ENCODE results near the gene MAMDC4.

MAMDC4 gene

GRCh38 chr9:136850866-136851775, 1.0 kb upstream of the MAMDC4 start:
- Histone ChIP-seq H3K36me3 (ENCODE audit: control insufficient read depth, insufficient read depth, low read length) (no peaks in the 10 kb centered on the region), H3K27ac (ENCODE audit: insufficient read depth, low read length, poor library complexity, severe bottlenecking) (no peak overlapping the region), H3K9me3 (ENCODE audit: control insufficient read depth, low read length) (no peaks in the 10 kb centered on the region), H3K4me1 (ENCODE audit: control insufficient read depth, insufficient read depth, low read length, poor library complexity, severe bottlenecking) (peaks cover 27% of the 10 kb centered on the region), H3K4me3 (ENCODE audit: insufficient read depth, low read depth, low read length, poor library complexity, severe bottlenecking) (no peak overlapping the region), H3K27me3 (replicated peaks; ENCODE audit: control insufficient read depth, insufficient read depth, low read length, poor library complexity, severe bottlenecking) (peaks cover 13% of the 10 kb centered on the region)
- DNase-seq: no peak

- no peak overlapping the region for H3K4me3 ChIP-seq (ENCODE audit: insufficient read depth, low read depth, low read length, poor library complexity, severe bottlenecking)
- DNase-seq: no peak
- H3K36me3 ChIP-seq (ENCODE audit: control insufficient read depth, insufficient read depth, low read length): no peaks in the 10 kb centered on the region
These were observed 784 bp downstream of the MAMDC4 start for GRCh38 chr9:136852664-136853595.

GRCh38 chr9:136853596-136854112, 1.5 kb downstream of the MAMDC4 start:
- Histone ChIP-seq H3K36me3 (ENCODE audit: control insufficient read depth, insufficient read depth, low read length) (no peaks in the 10 kb centered on the region), H3K27me3 (replicated peaks; ENCODE audit: control insufficient read depth, insufficient read depth, low read length, poor library complexity, severe bottlenecking) (no peaks in the 10 kb centered on the region), H3K4me3 (ENCODE audit: insufficient read depth, low read depth, low read length, poor library complexity, severe bottlenecking) (no peak overlapping the region), H3K9me3 (ENCODE audit: control insufficient read depth, low read length) (no peaks in the 10 kb centered on the region), H3K4me1 (ENCODE audit: control insufficient read depth, insufficient read depth, low read length, poor library complexity, severe bottlenecking) (peaks cover 8% of the 10 kb centered on the region), H3K27ac (ENCODE audit: insufficient read depth, low read length, poor library complexity, severe bottlenecking) (no peak overlapping the region)
- no peak for DNase-seq

More at GRCh38 chr9:136852664-136853595, 784 bp downstream of the MAMDC4 start:
- peaks cover 15% of the 10 kb centered on the region for H3K4me1 ChIP-seq (ENCODE audit: control insufficient read depth, insufficient read depth, low read length, poor library complexity, severe bottlenecking)
- no peak overlapping the region for H3K27ac ChIP-seq (ENCODE audit: insufficient read depth, low read length, poor library complexity, severe bottlenecking)
- H3K9me3 ChIP-seq (ENCODE audit: control insufficient read depth, low read length): no peaks in the 10 kb centered on the region
- H3K27me3 ChIP-seq (replicated peaks; ENCODE audit: control insufficient read depth, insufficient read depth, low read length, poor library complexity, severe bottlenecking): peaks cover 1% of the 10 kb centered on the region

- no peak for DNase-seq
- Histone ChIP-seq H3K4me3 (ENCODE audit: insufficient read depth, low read depth, low read length, poor library complexity, severe bottlenecking) (no peak overlapping the region), H3K4me1 (ENCODE audit: control insufficient read depth, insufficient read depth, low read length, poor library complexity, severe bottlenecking) (peaks cover 8% of the 10 kb centered on the region), H3K27me3 (replicated peaks; ENCODE audit: control insufficient read depth, insufficient read depth, low read length, poor library complexity, severe bottlenecking) (no peaks in the 10 kb centered on the region), H3K36me3 (ENCODE audit: control insufficient read depth, insufficient read depth, low read length) (no peaks in the 10 kb centered on the region), H3K9me3 (ENCODE audit: control insufficient read depth, low read length) (no peaks in the 10 kb centered on the region), H3K27ac (ENCODE audit: insufficient read depth, low read length, poor library complexity, severe bottlenecking) (no peak overlapping the region)
These were observed 2.1 kb downstream of the MAMDC4 start for GRCh38 chr9:136854113-136854841.

- H3K27ac ChIP-seq (ENCODE audit: insufficient read depth, low read length, poor library complexity, severe bottlenecking): no peak overlapping the region
- H3K36me3 ChIP-seq (ENCODE audit: control insufficient read depth, insufficient read depth, low read length): no peaks in the 10 kb centered on the region
- peaks cover 4% of the 10 kb centered on the region for H3K4me1 ChIP-seq (ENCODE audit: control insufficient read depth, insufficient read depth, low read length, poor library complexity, severe bottlenecking)
- no peaks in the 10 kb centered on the region for H3K9me3 ChIP-seq (ENCODE audit: control insufficient read depth, low read length)
- no peak for DNase-seq
- no peak overlapping the region for H3K4me3 ChIP-seq (ENCODE audit: insufficient read depth, low read depth, low read length, poor library complexity, severe bottlenecking)
- no peaks in the 10 kb centered on the region for H3K27me3 ChIP-seq (replicated peaks; ENCODE audit: control insufficient read depth, insufficient read depth, low read length, poor library complexity, severe bottlenecking)
These were observed 2.8 kb downstream of the MAMDC4 start for GRCh38 chr9:136854842-136855460.

- Histone ChIP-seq H3K9me3 (ENCODE audit: control insufficient read depth, low read length) (no peaks in the 10 kb centered on the region), H3K4me1 (ENCODE audit: control insufficient read depth, insufficient read depth, low read length, poor library complexity, severe bottlenecking) (no peaks in the 10 kb centered on the region), H3K27ac (ENCODE audit: insufficient read depth, low read length, poor library complexity, severe bottlenecking) (no peak overlapping the region), H3K27me3 (replicated peaks; ENCODE audit: control insufficient read depth, insufficient read depth, low read length, poor library complexity, severe bottlenecking) (no peaks in the 10 kb centered on the region), H3K36me3 (ENCODE audit: control insufficient read depth, insufficient read depth, low read length) (no peaks in the 10 kb centered on the region), H3K4me3 (ENCODE audit: insufficient read depth, low read depth, low read length, poor library complexity, severe bottlenecking) (no peak overlapping the region)
- DNase-seq: no peak
These were observed 3.4 kb downstream of the MAMDC4 start for GRCh38 chr9:136855461-136856078.

GRCh38 chr9:136856079-136856476, 3.9 kb downstream of the MAMDC4 start:
- peaks cover 4% of the 10 kb centered on the region for H3K36me3 ChIP-seq (ENCODE audit: control insufficient read depth, insufficient read depth, low read length)
- DNase-seq: no peak
- H3K9me3 ChIP-seq (ENCODE audit: control insufficient read depth, low read length): no peaks in the 10 kb centered on the region
- no peak overlapping the region for H3K4me3 ChIP-seq (ENCODE audit: insufficient read depth, low read depth, low read length, poor library complexity, severe bottlenecking)
- no peak overlapping the region for H3K27ac ChIP-seq (ENCODE audit: insufficient read depth, low read length, poor library complexity, severe bottlenecking)
- no peaks in the 10 kb centered on the region for H3K27me3 ChIP-seq (replicated peaks; ENCODE audit: control insufficient read depth, insufficient read depth, low read length, poor library complexity, severe bottlenecking)
- no peaks in the 10 kb centered on the region for H3K4me1 ChIP-seq (ENCODE audit: control insufficient read depth, insufficient read depth, low read length, poor library complexity, severe bottlenecking)

GRCh38 chr9:136856541-136857141, 4.5 kb downstream of the MAMDC4 start:
- H3K27me3 ChIP-seq (replicated peaks; ENCODE audit: control insufficient read depth, insufficient read depth, low read length, poor library complexity, severe bottlenecking): no peaks in the 10 kb centered on the region
- H3K4me1 ChIP-seq (ENCODE audit: control insufficient read depth, insufficient read depth, low read length, poor library complexity, severe bottlenecking): no peaks in the 10 kb centered on the region
- H3K36me3 ChIP-seq (ENCODE audit: control insufficient read depth, insufficient read depth, low read length): peaks cover 10% of the 10 kb centered on the region
- H3K9me3 ChIP-seq (ENCODE audit: control insufficient read depth, low read length): no peaks in the 10 kb centered on the region
- H3K4me3 ChIP-seq (ENCODE audit: insufficient read depth, low read depth, low read length, poor library complexity, severe bottlenecking): no peak overlapping the region
- H3K27ac ChIP-seq (ENCODE audit: insufficient read depth, low read length, poor library complexity, severe bottlenecking): no peak overlapping the region
- no peak for DNase-seq

Measured in effector memory CD4-positive, alpha-beta T cell (primary cell).